HG02884 (cell line): Measurements from ENCODE around the gene CDH4.

Experiments used
- ATAC-seq: cut with Tn5 transposase; IDR thresholded peaks from one replicate; pipeline ENCODE4 v1.9.1; 2021; ENCODE audit warnings: mild to moderate bottlenecking, moderate library complexity; ENCODE audit not compliant: unreplicated experiment

Gene CDH4

GRCh38 chr20:61524951-61525666 lies 273.0 kb downstream of the CDH4 start:
- ATAC-seq = no peak

GRCh38 chr20:61525781-61526431 lies 273.8 kb downstream of the CDH4 start:
- no peak for ATAC-seq

GRCh38 chr20:61526907-61527306 lies 274.8 kb downstream of the CDH4 start:
- ATAC-seq = no peak

- no peak for ATAC-seq
These were observed 275.6 kb downstream of the CDH4 start for GRCh38 chr20:61527626-61528025.

GRCh38 chr20:61528591-61528990 lies 276.5 kb downstream of the CDH4 start:
- no peak for ATAC-seq

GRCh38 chr20:61529354-61529753 lies 277.3 kb downstream of the CDH4 start:
- ATAC-seq = no peak

GRCh38 chr20:61531553-61532345 lies 279.7 kb downstream of the CDH4 start:
- ATAC-seq = no peak

- ATAC-seq = no peak
These were observed 280.7 kb downstream of the CDH4 start for GRCh38 chr20:61532736-61533135.

GRCh38 chr20:61533231-61533631 lies 281.2 kb downstream of the CDH4 start:
- no peak for ATAC-seq

- no peak for ATAC-seq
These were observed 282.3 kb downstream of the CDH4 start for GRCh38 chr20:61534346-61534745.

- ATAC-seq = no peak
These were observed 283.0 kb downstream of the CDH4 start for GRCh38 chr20:61535091-61535490.

GRCh38 chr20:61535536-61535935 lies 283.5 kb downstream of the CDH4 start:
- no peak for ATAC-seq

- no peak for ATAC-seq
These were observed 283.9 kb downstream of the CDH4 start for GRCh38 chr20:61535956-61536355.

- no peak for ATAC-seq
These were observed 284.6 kb downstream of the CDH4 start for GRCh38 chr20:61536671-61537070.

- no peak for ATAC-seq
These were observed 285.4 kb downstream of the CDH4 start for GRCh38 chr20:61537239-61538182.

- ATAC-seq = no peak
These were observed 286.3 kb downstream of the CDH4 start for GRCh38 chr20:61538183-61538942.

GRCh38 chr20:61538943-61539265 lies 286.8 kb downstream of the CDH4 start:
- ATAC-seq = no peak

- no peak for ATAC-seq
These were observed 287.8 kb downstream of the CDH4 start for GRCh38 chr20:61539706-61540360.

GRCh38 chr20:61541537-61541936 lies 289.5 kb downstream of the CDH4 start:
- ATAC-seq = no peak

- ATAC-seq = no peak
These were observed 291.0 kb downstream of the CDH4 start for GRCh38 chr20:61543086-61543485.
